ENCODE results near the gene CELF2.

The CELF2 gene

GRCh38 chr10:11320809-11321520, 303.3 kb downstream of the CELF2 start:
- Histone ChIP-seq H3K18ac (ENCODE audit: low read length) (no peak overlapping the region), H3K14ac (ENCODE audit: low read length) (peak overlapping the region; percentile 73), H3K23ac (ENCODE audit: low read depth, low read length, poor library complexity) (peak overlapping the region; percentile 35), H3K27me3 (ENCODE audit: control insufficient read depth in 3 of 3, insufficient read depth in 3 of 3, low read depth in 1 of 3, low read length in 3 of 3) (no peaks in the 10 kb centered on the region), H3K4me3 (ENCODE audit: low read length in 2 of 2) (no peak overlapping the region), H2BK5ac (ENCODE audit: low read length) (no peak overlapping the region), H2AFZ (ENCODE audit: low read length) (no peak overlapping the region), H2BK120ac (ENCODE audit: low read depth, low read length) (no peak overlapping the region), H3K9me3 (replicated peaks in 1 of 2; ENCODE audit: control insufficient read depth in 2 of 2, insufficient read depth in 1 of 2, low read depth in 1 of 2, low read length in 2 of 2) (no peaks in the 10 kb centered on the region), H3K36me3 (replicated peaks in 1 of 2; ENCODE audit: control insufficient read depth in 2 of 2, insufficient read depth in 2 of 2, low read length in 2 of 2) (peaks cover 5 to 12% of the 10 kb centered on the region in 2 donors), H2BK12ac (ENCODE audit: low read length) (no peak overlapping the region), H4K91ac (ENCODE audit: low read depth, low read length, poor library complexity) (no peak overlapping the region), H3K4me1 (ENCODE audit: control insufficient read depth in 2 of 2, insufficient read depth in 1 of 2, low read depth in 1 of 2, low read length in 2 of 2) (peaks cover 1 to 18% of the 10 kb centered on the region in 2 donors), H3K4ac (ENCODE audit: low read length) (no peak overlapping the region), H2BK15ac (ENCODE audit: low read length) (no peak overlapping the region), H3K27ac (replicated peaks; ENCODE audit: low read length) (no peak overlapping the region), H2AK5ac (ENCODE audit: low read depth, low read length) (no peak overlapping the region), H3K4me2 (ENCODE audit: insufficient read depth, low read length, poor library complexity, severe bottlenecking) (no peak overlapping the region), H4K8ac (ENCODE audit: low read depth, low read length) (no peak overlapping the region), H3K9ac (ENCODE audit: low read depth, low read length, poor library complexity) (no peak overlapping the region), H3K79me1 (ENCODE audit: low read depth, low read length) (no peaks in the 10 kb centered on the region)
- no CpG with 5 or more reads among the region's 17 CpGs for WGBS, 2 donors (ENCODE audit: extremely low coverage in 2 of 2, insufficient read length in 2 of 2, insufficient replicate concordance in 1 of 2)
- DNase-seq (ENCODE audit: low spot score), result no peak

GRCh38 chr10:11322698-11323097, 305.0 kb downstream of the CELF2 start:
- WGBS, 2 donors (ENCODE audit: extremely low coverage in 2 of 2, insufficient read length in 2 of 2, insufficient replicate concordance in 1 of 2), result no CpG with 5 or more reads among the region's 1 CpG
- H3K23ac ChIP-seq (ENCODE audit: low read depth, low read length, poor library complexity), result no peak overlapping the region
- H3K4me3 ChIP-seq (ENCODE audit: low read length in 2 of 2), result no peak overlapping the region
- H2BK120ac ChIP-seq (ENCODE audit: low read depth, low read length), result no peak overlapping the region
- H3K4me1 ChIP-seq (ENCODE audit: control insufficient read depth in 2 of 2, insufficient read depth in 1 of 2, low read depth in 1 of 2, low read length in 2 of 2), result peaks cover 1 to 20% of the 10 kb centered on the region in 2 donors
- H3K9me3 ChIP-seq (replicated peaks in 1 of 2; ENCODE audit: control insufficient read depth in 2 of 2, insufficient read depth in 1 of 2, low read depth in 1 of 2, low read length in 2 of 2), result no peaks in the 10 kb centered on the region
- peaks cover 9 to 12% of the 10 kb centered on the region in 2 donors for H3K36me3 ChIP-seq (replicated peaks in 1 of 2; ENCODE audit: control insufficient read depth in 2 of 2, insufficient read depth in 2 of 2, low read length in 2 of 2)
- no peak overlapping the region for H4K91ac ChIP-seq (ENCODE audit: low read depth, low read length, poor library complexity)
- H2AFZ ChIP-seq (ENCODE audit: low read length), result no peak overlapping the region
- H4K8ac ChIP-seq (ENCODE audit: low read depth, low read length), result no peak overlapping the region
- H3K18ac ChIP-seq (ENCODE audit: low read length), result no peak overlapping the region
- no peaks in the 10 kb centered on the region for H3K79me1 ChIP-seq (ENCODE audit: low read depth, low read length)
- no peak overlapping the region for H3K27ac ChIP-seq (replicated peaks; ENCODE audit: low read length)
- no peak overlapping the region for H2BK12ac ChIP-seq (ENCODE audit: low read length)
- no peak overlapping the region for H2BK15ac ChIP-seq (ENCODE audit: low read length)
- H2BK5ac ChIP-seq (ENCODE audit: low read length), result no peak overlapping the region
- H3K14ac ChIP-seq (ENCODE audit: low read length), result no peak overlapping the region
- no peak overlapping the region for H3K4me2 ChIP-seq (ENCODE audit: insufficient read depth, low read length, poor library complexity, severe bottlenecking)
- H3K9ac ChIP-seq (ENCODE audit: low read depth, low read length, poor library complexity), result no peak overlapping the region
- no peak overlapping the region for H3K4ac ChIP-seq (ENCODE audit: low read length)
- no peak for DNase-seq (ENCODE audit: low spot score)
- H2AK5ac ChIP-seq (ENCODE audit: low read depth, low read length), result no peak overlapping the region
- H3K27me3 ChIP-seq (ENCODE audit: control insufficient read depth in 3 of 3, insufficient read depth in 3 of 3, low read depth in 1 of 3, low read length in 3 of 3), result no peaks in the 10 kb centered on the region

- H3K4me2 ChIP-seq (ENCODE audit: insufficient read depth, low read length, poor library complexity, severe bottlenecking), result no peak overlapping the region
- no peaks in the 10 kb centered on the region for H3K9me3 ChIP-seq (replicated peaks in 1 of 2; ENCODE audit: control insufficient read depth in 2 of 2, insufficient read depth in 1 of 2, low read depth in 1 of 2, low read length in 2 of 2)
- no peak overlapping the region for H2BK15ac ChIP-seq (ENCODE audit: low read length)
- no peak overlapping the region for H3K18ac ChIP-seq (ENCODE audit: low read length)
- H2BK12ac ChIP-seq (ENCODE audit: low read length), result no peak overlapping the region
- WGBS, 2 donors (ENCODE audit: extremely low coverage in 2 of 2, insufficient read length in 2 of 2, insufficient replicate concordance in 1 of 2), result no CpG with 5 or more reads among the region's 11 CpGs
- no peak overlapping the region for H2AK5ac ChIP-seq (ENCODE audit: low read depth, low read length)
- no peak overlapping the region for H3K9ac ChIP-seq (ENCODE audit: low read depth, low read length, poor library complexity)
- H3K79me1 ChIP-seq (ENCODE audit: low read depth, low read length), result no peaks in the 10 kb centered on the region
- H3K4ac ChIP-seq (ENCODE audit: low read length), result no peak overlapping the region
- H2BK5ac ChIP-seq (ENCODE audit: low read length), result no peak overlapping the region
- H2BK120ac ChIP-seq (ENCODE audit: low read depth, low read length), result no peak overlapping the region
- H3K14ac ChIP-seq (ENCODE audit: low read length), result peak overlapping the region; percentile 12
- H4K91ac ChIP-seq (ENCODE audit: low read depth, low read length, poor library complexity), result no peak overlapping the region
- H3K27me3 ChIP-seq (ENCODE audit: control insufficient read depth in 3 of 3, insufficient read depth in 3 of 3, low read depth in 1 of 3, low read length in 3 of 3), result no peaks in the 10 kb centered on the region
- no peak overlapping the region for H4K8ac ChIP-seq (ENCODE audit: low read depth, low read length)
- peaks cover 7 to 28% of the 10 kb centered on the region in 2 donors for H3K4me1 ChIP-seq (ENCODE audit: control insufficient read depth in 2 of 2, insufficient read depth in 1 of 2, low read depth in 1 of 2, low read length in 2 of 2)
- H3K36me3 ChIP-seq (replicated peaks in 1 of 2; ENCODE audit: control insufficient read depth in 2 of 2, insufficient read depth in 2 of 2, low read length in 2 of 2), result peaks cover 4 to 9% of the 10 kb centered on the region in 2 donors
- H3K23ac ChIP-seq (ENCODE audit: low read depth, low read length, poor library complexity), result no peak overlapping the region
- no peak for DNase-seq (ENCODE audit: low spot score)
- H2AFZ ChIP-seq (ENCODE audit: low read length), result no peak overlapping the region
- H3K27ac ChIP-seq (replicated peaks; ENCODE audit: low read length), result no peak overlapping the region
- H3K4me3 ChIP-seq (ENCODE audit: low read length in 2 of 2), result no peak overlapping the region
Measured at GRCh38 chr10:11324761-11325321, 307.2 kb downstream of the CELF2 start.

- no peak overlapping the region for H2BK15ac ChIP-seq (ENCODE audit: low read length)
- peaks cover 0 to 9% of the 10 kb centered on the region in 2 donors for H3K36me3 ChIP-seq (replicated peaks in 1 of 2; ENCODE audit: control insufficient read depth in 2 of 2, insufficient read depth in 2 of 2, low read length in 2 of 2)
- no peak overlapping the region for H2BK5ac ChIP-seq (ENCODE audit: low read length)
- no peak overlapping the region for H4K91ac ChIP-seq (ENCODE audit: low read depth, low read length, poor library complexity)
- H3K18ac ChIP-seq (ENCODE audit: low read length), result no peak overlapping the region
- H2BK120ac ChIP-seq (ENCODE audit: low read depth, low read length), result no peak overlapping the region
- H3K4me2 ChIP-seq (ENCODE audit: insufficient read depth, low read length, poor library complexity, severe bottlenecking), result no peak overlapping the region
- no peak overlapping the region for H2BK12ac ChIP-seq (ENCODE audit: low read length)
- no peak overlapping the region for H2AFZ ChIP-seq (ENCODE audit: low read length)
- H3K27me3 ChIP-seq (ENCODE audit: control insufficient read depth in 3 of 3, insufficient read depth in 3 of 3, low read depth in 1 of 3, low read length in 3 of 3), result no peaks in the 10 kb centered on the region
- no peaks in the 10 kb centered on the region for H3K9me3 ChIP-seq (replicated peaks in 1 of 2; ENCODE audit: control insufficient read depth in 2 of 2, insufficient read depth in 1 of 2, low read depth in 1 of 2, low read length in 2 of 2)
- H3K9ac ChIP-seq (ENCODE audit: low read depth, low read length, poor library complexity), result no peak overlapping the region
- no CpG with 5 or more reads among the region's 2 CpGs for WGBS, 2 donors (ENCODE audit: extremely low coverage in 2 of 2, insufficient read length in 2 of 2, insufficient replicate concordance in 1 of 2)
- no peak overlapping the region for H2AK5ac ChIP-seq (ENCODE audit: low read depth, low read length)
- H3K27ac ChIP-seq (replicated peaks; ENCODE audit: low read length), result no peak overlapping the region
- no peak overlapping the region for H3K4me3 ChIP-seq (ENCODE audit: low read length in 2 of 2)
- H3K14ac ChIP-seq (ENCODE audit: low read length), result no peak overlapping the region
- no peak for DNase-seq (ENCODE audit: low spot score)
- no peak overlapping the region for H3K4ac ChIP-seq (ENCODE audit: low read length)
- H3K79me1 ChIP-seq (ENCODE audit: low read depth, low read length), result no peaks in the 10 kb centered on the region
- H3K23ac ChIP-seq (ENCODE audit: low read depth, low read length, poor library complexity), result no peak overlapping the region
- peaks cover 7 to 32% of the 10 kb centered on the region in 2 donors for H3K4me1 ChIP-seq (ENCODE audit: control insufficient read depth in 2 of 2, insufficient read depth in 1 of 2, low read depth in 1 of 2, low read length in 2 of 2)
- H4K8ac ChIP-seq (ENCODE audit: low read depth, low read length), result no peak overlapping the region
Measured at GRCh38 chr10:11325817-11326216, 308.1 kb downstream of the CELF2 start.
